Measurements from ENCODE around the gene PLGLB2. TPM values are rescaled to one million over a fixed set of nuclear protein-coding genes. Genes with fewer than 3 reads are reported as not detected.
A peak's percentile ranks its signal among the peaks of the same experiment; 100 is the strongest.
"Not testable (repeated sequence)": the region's sequence is repeated elsewhere in the genome, so short reads cannot be mapped to it uniquely, and the experiment has no call there.

Gene PLGLB2
- total and polyA plus RNA-seq, 9 donors = 0.35 to 2.8 (median 1.9) TPM

DNA sequence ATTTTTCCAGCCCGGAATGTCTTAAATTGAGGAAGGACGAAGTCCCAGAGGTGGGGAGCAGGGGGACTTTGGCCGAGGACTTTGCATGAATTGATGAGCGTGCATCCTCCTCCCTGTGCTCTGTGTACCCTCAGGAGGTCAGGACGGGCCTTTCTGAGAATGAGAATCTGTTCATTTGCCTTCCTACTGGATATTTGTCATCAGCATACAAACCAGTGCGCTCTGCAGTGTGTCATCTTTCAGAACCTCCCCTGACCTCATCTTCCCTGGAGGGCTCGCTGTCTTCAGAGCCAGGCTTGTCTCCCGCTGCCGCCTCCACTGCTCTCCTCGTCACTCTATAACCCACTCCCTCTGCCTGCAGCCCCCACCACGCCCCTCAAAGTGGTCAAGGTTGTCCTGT, 2.7 kb downstream of the PLGLB2 start:
- H3K27me3 ChIP-seq (ENCODE audit: control insufficient read depth, insufficient read depth, low read length); H3K36me3 ChIP-seq (ENCODE audit: control insufficient read depth, insufficient read depth, low read length); H3K27ac ChIP-seq (ENCODE audit: low read length); H3K9me3 ChIP-seq (replicated peaks; ENCODE audit: control insufficient read depth, low read depth, low read length); H3K4me3 ChIP-seq (ENCODE audit: low read length); H3K4me1 ChIP-seq (ENCODE audit: control insufficient read depth, insufficient read depth, low read length): not testable (repeated sequence)
- peak; percentile 9 for DNase-seq
- no CpG with 5 or more reads among the region's 11 CpGs for WGBS (ENCODE audit: insufficient coverage)

DNA sequence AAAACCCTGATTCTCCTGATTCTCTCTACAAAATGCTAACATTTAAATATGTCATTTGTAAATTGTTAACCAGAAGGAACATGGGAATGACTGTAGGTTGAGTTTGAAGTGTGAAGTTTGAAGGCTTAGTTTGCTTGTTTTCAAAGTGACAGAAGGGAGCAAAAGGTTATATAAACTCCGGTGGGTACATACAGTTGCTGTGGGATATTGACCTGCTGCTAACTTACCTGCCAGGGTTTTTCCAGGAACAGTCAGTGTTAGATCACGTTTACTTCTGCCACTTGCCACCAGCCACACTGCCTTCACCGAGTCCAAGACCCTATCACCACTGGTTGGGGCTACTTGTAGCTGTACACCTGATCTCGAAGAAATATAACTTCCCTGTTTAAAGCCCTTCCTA, 6.9 kb downstream of the PLGLB2 start:
- H3K4me1 ChIP-seq (ENCODE audit: control insufficient read depth, insufficient read depth, low read length); H3K27ac ChIP-seq (ENCODE audit: low read length); DNase-seq; H3K36me3 ChIP-seq (ENCODE audit: control insufficient read depth, insufficient read depth, low read length); H3K4me3 ChIP-seq (ENCODE audit: low read length); H3K27me3 ChIP-seq (ENCODE audit: control insufficient read depth, insufficient read depth, low read length); H3K9me3 ChIP-seq (replicated peaks; ENCODE audit: control insufficient read depth, low read depth, low read length): not testable (repeated sequence)
- WGBS (ENCODE audit: insufficient coverage) = no CpG with 5 or more reads among the region's 4 CpGs

Other genes starting within 250 kb of the PLGLB2 start
- 3.8 TPM for gene RGPD2, start 77.7 kb downstream of the PLGLB2 start, total RNA-seq
- 1 to 10 TPM in 6 of 8 donors, under 1 TPM in 2; 0.16 to 8.7 (median 2.6) TPM for gene RGPD2, start 77.7 kb downstream of the PLGLB2 start, polyA plus RNA-seq (ENCODE audit: insufficient read depth in 1 of 8, insufficient read length in 8 of 8, low replicate concordance in 1 of 8)

Data from muscle of leg (tissue), 11 donors.